H54 (cell line): ENCODE results near the gene SELE.
"Not testable (repeated sequence)": the region's sequence is repeated elsewhere in the genome, so short reads cannot be mapped to it uniquely, and the experiment has no call there.

ENCODE experiments used
- DNase-seq: peaks from one replicate; pipeline ENCODE4 v3.0.0; 2011; ENCODE audit warnings: low spot score, mixed read lengths; ENCODE audit not compliant: insufficient read length
- FAIRE-seq: peaks from 3 replicates; lab custom pipeline; 2011; peaks lifted over from hg19 to GRCh38; lab: Jason Lieb, UNC
- POLR2A ChIP-seq: IDR thresholded peaks from 2 replicates; pipeline ENCODE4 v1.6.1; 2011; ENCODE audit warnings: low read depth, mild to moderate bottlenecking, low read length

The SELE gene

DNA sequence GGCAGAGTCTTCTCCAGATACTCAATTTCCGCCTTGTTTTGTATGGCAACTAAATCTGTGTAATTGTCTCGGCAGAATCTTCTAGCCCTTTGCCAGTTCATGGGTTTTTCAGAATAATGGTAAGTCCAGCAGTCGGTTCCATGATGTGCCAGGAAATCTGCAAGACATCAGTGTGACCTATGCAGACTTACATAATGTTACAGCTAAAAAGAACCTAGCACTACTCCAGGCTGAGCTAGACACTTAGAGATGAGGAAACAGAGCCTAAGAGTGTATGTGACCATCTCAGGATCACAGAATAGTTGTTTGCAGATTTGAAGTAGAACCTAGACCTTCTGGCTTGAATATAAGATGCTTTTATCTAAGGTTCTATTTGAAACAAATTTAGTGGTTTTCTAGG is 25.2 kb downstream of the SELE start:
- TF ChIP-seq POLR2A: no peak
- no peak for DNase-seq
- no peak for FAIRE-seq

DNA sequence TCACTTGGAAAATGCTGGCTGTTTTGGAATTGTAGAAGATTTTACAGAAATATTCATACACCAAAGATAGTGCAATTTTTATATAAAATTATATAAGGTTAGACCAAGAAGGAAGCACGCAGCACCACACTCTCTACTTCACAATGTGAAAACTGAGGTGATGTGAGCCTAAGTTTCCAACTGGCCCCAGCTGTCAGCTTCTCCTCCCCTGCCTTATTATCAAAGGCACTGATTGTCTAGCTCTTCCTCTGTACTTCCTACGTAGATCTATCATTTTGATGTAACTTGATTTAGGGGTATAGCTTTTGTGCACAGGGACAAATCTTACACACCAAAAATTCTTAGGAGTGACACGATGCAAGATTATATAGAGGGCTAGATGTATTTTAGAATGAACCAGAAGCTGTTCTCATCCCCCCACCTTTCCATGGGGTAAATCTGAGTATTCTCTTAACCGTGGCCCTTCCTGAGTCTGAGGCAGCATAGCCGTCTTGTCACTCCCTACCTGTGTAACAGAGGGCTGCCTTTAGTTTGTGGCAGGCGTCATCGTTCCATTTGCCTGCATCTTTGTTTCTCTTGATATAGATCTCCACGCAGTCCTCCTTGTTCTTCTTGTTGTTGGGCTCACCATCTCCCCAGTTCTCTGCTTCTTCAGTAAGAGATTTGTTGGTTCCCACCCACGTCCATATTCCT is 25.8 kb downstream of the SELE start:
- no peak for TF ChIP-seq POLR2A
- DNase-seq (no peak), FAIRE-seq (no peak)

DNA sequence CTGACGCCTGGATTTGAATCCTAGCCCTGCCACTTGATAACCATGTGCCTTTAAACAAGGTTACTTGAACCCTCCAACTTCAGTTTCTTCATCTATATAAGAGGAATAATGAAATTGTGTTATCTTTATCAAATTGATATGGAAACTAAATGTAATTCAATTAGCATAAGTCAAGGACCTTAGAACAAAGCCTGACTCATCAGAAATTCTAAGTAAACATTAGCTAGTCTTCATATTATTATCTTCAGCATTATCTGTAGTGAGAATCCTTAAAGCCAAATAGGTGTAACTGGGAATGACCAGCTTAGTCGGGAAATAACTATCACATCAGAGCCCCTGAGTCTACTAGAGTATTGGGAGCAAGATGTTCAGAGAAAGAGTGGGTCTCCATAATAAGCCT is 29.1 kb downstream of the SELE start:
- DNase-seq: no peak
- no peak for TF ChIP-seq POLR2A
- FAIRE-seq: no peak

DNA sequence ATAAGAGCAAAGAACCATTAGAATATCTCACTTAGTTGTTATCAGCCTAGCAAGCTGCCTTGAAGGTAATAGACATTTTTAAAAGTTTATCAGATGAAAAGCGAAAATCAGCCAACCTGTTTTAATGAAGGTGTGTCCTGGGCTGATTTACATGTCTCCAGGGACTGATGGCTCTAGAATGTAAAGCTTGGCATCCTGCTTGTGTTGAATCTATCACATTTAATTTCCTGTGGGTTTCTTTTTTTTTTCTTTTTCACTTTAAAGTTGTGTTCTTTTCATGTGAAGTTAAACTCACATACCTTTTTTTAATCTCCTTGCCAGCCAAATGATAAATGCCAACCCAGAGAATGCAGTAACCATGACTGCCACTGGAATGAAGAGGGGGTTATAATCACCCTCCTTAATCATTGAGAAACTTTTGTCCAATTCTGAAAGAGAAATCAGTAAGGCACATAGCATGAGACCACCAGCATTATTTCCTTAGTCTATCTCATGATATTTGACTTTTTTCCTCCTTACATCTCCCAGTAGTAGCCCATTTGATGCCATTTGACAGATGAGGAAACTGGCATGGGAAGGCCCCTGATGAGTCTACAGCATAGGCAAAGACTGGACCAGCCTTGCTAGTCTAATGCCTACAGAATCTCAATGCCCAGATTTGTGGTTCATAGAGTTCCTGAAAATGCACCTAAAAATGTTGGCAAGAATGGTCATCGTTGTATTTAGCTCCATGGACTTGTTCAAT is 32.4 kb downstream of the SELE start:
- no peak for DNase-seq
- no peak for TF ChIP-seq POLR2A
- FAIRE-seq: no peak

DNA sequence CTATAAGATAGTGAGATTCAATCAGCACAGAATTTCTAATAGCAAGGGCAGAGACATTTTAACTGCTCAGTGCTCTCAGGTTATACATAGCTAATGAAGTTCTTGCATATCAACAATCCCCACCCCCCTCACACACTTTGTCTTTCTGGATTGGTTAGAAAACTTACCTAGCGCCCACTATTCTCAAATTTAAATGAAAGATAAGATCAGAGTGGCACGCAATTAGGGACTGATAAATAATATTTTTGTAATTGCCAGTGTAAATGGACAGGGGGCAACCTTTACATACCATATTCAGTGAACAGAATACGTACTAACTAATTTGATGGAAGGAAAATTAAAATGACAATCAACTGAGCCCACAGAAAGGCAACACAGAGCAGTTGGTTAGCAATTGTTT is 34.2 kb downstream of the SELE start:
- FAIRE-seq (no peak), DNase-seq (no peak)
- no peak for TF ChIP-seq POLR2A

DNA sequence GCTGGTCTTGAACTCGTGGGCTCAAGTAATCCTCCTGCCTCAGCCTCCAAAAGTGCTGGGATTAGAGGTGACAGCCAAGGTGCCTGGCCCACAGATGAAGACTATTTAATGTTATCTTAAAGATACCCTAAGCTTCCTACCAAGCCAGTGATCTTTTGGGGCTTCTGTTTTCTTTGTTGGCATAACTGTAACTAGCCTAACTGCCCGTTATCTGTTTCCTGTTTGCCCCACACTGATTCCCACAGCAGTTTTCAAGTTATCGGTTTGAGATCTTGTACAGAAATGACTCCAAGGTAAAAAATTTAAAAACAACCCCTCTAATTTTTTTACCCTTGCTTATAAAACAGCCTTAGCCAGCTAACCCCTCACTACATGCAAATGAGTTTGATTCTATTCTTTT is 34.9 kb downstream of the SELE start:
- DNase-seq (no peak), FAIRE-seq (no peak)
- no peak for TF ChIP-seq POLR2A

DNA sequence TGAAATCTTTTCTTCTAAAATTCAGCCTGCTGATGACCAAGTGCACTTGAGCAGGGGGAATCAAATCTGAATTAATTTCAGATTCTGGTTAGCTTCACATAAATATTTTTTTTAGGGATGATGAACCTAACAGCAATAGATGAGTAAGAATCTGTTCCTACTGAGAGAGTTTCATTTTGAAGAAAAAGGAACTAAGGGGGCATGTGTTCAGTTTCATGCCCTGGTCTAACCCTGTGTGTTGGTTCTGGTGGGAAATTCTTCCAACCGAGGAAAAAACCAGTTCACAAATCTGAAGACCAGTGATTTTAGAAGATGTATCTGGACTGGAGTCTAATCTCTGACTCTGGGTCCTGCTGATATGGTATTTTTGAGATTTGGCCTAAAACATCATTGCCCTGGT is 36.1 kb downstream of the SELE start:
- no peak for TF ChIP-seq POLR2A
- FAIRE-seq (no peak), DNase-seq (no peak)

DNA sequence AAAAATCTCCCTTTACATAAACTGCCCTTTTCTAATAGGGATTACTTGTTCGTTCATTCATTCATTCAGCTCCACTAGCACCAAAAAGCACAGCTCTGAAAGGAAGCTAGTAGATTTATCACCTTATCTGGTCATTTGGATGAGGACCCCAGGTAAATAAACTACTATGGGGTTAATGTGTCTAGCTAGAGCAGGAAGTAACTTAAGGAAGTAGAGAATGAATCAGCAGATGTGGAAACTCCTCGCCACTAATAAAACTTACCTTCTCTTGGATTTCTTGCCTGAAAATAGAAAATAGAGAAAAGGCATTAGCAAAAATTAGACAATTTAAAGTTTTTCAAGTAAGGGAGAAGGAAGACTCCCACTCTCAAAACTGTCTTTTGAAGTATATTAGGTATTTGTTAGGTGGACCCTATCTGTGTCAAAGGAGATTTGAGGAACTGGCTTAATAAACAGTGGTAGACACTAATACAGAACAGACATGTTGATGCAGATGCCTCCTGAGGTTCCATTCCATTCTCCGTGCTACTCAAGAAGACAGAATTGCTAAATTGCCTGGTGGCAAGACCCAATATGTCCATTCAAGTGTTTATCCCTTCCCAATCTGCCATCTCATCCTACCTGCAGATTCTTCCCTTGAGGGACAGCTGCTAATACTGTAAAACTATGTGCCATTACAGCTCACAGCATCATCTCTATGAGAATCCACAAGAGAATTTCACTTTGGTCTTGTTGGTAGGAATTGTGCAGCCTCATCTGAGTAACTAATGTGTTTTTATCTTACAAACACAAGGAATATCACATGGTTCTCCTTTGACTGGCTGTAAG is 37.4 kb downstream of the SELE start:
- FAIRE-seq: no peak
- no peak for TF ChIP-seq POLR2A
- no peak for DNase-seq

DNA sequence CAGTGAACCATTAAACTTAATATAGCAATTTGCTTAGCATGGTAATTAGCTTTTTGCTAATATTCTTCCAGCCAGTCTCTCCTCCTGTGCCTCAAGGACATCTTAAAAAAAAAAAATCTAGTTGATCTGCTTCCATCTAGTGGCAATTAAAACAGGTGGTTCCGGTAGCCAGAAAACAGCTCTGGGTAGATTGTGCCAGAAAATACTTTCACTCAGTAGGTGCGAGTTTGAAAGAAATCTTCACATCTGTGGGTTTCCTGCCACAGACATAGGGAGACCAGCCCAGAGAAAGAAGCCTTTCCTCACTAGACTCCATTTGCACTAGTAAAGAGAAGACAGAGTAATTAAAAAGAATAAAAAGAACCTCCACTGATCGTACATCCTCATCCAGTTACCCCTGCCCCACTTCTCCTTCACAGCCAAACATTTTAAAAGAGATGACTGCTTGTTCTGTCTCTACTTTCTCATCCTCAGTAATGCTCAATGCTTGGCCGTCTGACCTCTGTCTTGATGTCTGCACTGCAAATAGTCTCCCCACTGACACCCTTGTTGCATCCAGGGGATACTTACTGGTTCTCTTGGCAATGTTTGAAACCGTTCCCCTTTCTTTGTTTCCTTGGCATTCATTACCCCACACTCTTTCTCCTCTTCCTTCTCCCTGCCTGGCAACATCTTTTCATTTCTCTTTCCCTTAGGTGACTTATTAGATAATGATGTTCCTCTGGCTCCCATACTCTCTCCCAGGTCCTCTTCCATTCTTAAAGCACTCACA is 39.4 kb downstream of the SELE start:
- DNase-seq (no peak), FAIRE-seq (no peak)
- no peak for TF ChIP-seq POLR2A

DNA sequence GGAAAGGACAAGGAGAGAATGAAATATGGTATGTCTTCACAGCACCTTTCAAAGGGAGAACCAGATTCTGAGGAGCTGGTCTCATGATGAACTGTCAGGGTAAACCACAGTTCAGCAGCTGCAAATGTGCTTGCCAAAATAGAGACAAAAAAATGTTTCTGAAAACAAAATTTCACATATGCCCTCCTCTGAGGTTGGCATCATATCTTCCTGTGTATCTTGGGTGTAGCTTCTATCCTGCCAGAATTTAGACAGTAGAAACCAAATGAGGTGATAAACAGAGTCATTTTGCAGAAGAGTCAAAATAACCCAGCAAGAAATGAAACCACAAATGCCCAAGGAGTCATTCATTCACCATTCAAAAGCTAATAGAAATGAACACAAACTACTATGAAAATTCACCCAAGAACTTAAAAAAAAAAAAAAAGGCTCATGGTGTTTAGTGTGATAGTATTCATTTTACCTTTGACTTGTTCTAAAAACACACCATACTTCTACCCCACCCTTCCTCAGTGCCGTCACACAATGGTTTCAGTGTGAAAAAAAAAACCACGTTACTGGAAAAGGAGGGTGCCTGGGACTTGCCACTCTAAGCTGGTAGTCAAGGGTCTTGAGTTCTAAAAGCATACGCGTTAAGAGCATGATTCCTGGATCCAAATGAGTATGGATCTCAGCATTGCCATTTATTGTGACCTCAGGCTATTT is 41.0 kb downstream of the SELE start:
- FAIRE-seq (no peak), DNase-seq (no peak)
- TF ChIP-seq POLR2A: no peak

DNA sequence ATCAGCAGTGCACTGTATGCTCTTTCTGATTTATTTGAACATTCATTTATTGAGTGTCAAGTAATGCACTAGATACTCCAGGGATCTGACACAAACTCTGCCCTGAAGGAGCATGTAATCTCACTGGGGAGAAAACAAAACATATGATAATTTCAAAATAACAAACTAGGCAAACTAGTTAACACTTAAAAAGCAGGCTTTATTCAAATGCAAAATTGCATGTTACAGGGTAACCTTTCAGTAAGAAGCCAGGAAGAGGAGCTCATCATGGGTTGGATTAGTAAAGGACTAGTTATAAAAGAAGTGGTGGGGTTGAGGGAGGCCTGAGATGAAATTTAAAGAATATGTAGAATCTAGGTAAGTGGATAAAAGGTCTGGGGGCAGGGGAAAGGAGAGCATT is 43.4 kb downstream of the SELE start:
- no peak for TF ChIP-seq POLR2A
- FAIRE-seq: no peak
- DNase-seq: no peak

DNA sequence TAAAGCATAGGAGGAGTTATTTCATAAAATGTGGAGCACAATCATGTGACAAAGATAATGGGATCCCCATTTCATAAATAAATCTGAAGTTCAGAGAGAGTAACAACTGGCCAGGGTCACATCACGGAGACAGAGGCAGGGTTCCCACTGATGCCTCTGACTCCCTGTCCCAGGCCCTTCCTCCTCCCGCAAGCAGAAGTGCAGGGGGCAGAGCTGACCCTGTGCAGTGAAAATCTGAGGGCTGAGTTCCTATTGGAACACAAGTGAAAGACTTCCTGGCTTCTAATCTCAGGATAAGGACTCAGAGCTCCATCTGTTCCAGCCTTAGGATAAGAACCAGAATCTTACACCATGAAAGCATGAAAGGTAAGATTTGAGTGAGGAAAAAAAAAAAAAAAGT is 44.5 kb downstream of the SELE start:
- no peak for DNase-seq
- TF ChIP-seq POLR2A: no peak
- FAIRE-seq: no peak

DNA sequence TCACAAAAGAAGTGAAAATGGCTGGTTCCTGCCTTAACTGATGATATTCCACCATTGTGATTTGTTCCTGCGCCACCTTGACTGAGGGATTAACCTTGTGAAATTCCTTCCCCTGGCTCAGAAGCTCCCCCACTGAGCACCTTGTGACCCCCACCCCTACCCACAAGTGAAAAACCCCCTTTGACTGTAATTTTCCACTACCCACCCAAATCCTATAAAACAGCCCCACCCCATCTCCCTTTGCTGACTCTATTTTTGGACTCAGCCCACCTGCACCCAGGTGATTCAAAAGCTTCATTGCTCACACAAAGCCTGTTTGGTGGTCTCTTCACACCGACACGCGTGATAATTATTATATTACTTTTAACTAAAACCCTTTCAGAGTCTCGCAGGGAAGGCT is 45.5 kb downstream of the SELE start:
- not testable (repeated sequence) for FAIRE-seq, DNase-seq
